CD4-positive, alpha-beta T cell treated with Interleukin-6 for 4 hours (primary cell): ENCODE measurements around the gene SP110.
"Not testable (repeated sequence)": the region's sequence is repeated elsewhere in the genome, so short reads cannot be mapped to it uniquely, and the experiment has no call there.

ENCODE experiments used
- DNase-seq: peaks from one replicate; pipeline ENCODE4 v3.0.0-alpha.2; 2020; ENCODE audit warnings: mixed read lengths

SP110 gene

DNA sequence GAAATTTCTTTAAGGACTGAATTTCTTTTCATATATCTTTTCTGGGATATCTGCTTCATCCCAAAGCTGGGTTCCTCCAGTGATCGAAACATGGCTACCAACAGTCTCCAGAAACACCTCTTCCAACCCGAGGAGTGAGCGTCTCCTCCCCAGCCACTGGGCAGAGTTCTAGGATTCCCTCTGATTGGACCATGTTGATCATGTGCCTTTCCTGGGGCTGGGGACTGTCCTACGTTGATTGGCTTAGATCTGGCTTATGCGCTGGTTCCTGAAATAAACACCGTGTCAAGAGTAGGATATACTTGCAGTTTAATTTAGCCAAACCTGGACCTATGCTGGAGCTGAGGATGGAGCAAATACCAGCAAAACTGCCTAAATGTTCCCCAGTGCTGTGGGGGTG lies 95.5 kb downstream of the SP110 start:
- no peak for DNase-seq

DNA sequence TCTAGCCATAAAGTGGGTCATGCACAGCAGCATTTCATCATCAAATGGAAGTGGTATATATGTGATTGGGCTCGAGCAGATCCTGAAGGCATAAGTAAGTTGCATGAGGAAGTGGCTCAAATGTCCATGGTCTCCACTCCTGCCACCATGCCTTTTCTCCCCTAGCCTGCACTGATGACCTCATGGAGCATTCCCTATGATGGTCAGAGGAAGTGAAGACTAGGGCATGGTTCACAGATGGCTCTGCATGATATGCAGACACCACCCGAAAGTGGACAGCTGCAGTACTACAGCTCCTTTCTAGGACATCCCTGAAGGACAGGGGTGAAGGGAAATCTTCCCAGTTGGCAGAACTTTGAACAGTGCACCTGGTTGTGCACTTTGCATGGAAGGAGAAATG lies 99.4 kb downstream of the SP110 start:
- DNase-seq: not testable (repeated sequence)

DNA sequence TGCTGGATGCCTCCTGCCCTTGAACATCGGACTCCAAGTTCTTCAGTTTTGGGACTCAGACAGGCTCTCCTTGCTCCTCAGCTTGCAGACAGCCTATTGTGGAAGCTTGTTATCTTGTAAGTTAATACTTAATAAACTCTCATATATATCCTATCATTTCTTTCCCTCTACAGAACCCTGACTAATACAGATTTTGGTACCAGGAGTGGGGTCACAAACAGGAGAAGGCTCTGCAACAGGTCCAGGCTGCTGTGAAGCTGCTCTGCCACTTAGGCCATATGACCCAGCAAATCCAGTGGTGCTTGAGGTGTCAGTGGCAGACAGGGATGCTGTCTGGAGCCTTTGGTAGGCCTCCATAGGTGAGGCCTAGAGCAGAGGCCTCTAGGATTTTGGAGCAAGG lies 100.0 kb downstream of the SP110 start:
- DNase-seq: not testable (repeated sequence)
